ENCODE data around the gene TMEM258. TPM values are rescaled to one million over a fixed set of nuclear protein-coding genes. Genes with fewer than 3 reads are reported as not detected.

TMEM258 gene
- total RNA-seq, 1 donor from 2014 or later = 75.8 TPM

- no peak for TF ChIP-seq CTCF (IDR thresholded peaks at IDR 0.05; ENCODE audit: insufficient read depth, low read length, poor library complexity, severe bottlenecking)
- H3K4me3 ChIP-seq (ENCODE audit: low read depth, low read length) = no peak overlapping the region
- no peaks in the 10 kb centered on the region for H3K36me3 ChIP-seq (ENCODE audit: control insufficient read depth, insufficient read depth, low read length)
- H3K27me3 ChIP-seq (ENCODE audit: control insufficient read depth, insufficient read depth, low read length) = no peaks in the 10 kb centered on the region
- peak; percentile 61 for DNase-seq (ENCODE audit: low read depth)
Measured at GRCh38 chr11:61766353-61766841, 26.0 kb downstream of the TMEM258 start.

GRCh38 chr11:61765550-61766253, 26.7 kb downstream of the TMEM258 start:
- Histone ChIP-seq H3K4me3 (ENCODE audit: low read depth, low read length) (no peak overlapping the region), H3K36me3 (ENCODE audit: control insufficient read depth, insufficient read depth, low read length) (no peaks in the 10 kb centered on the region), H3K27me3 (ENCODE audit: control insufficient read depth, insufficient read depth, low read length) (no peaks in the 10 kb centered on the region)
- TF ChIP-seq CTCF (IDR thresholded peaks at IDR 0.05; ENCODE audit: insufficient read depth, low read length, poor library complexity, severe bottlenecking) = no peak
- DNase-seq (ENCODE audit: low read depth) = no peak

- no peaks in the 10 kb centered on the region for H3K27me3 ChIP-seq (ENCODE audit: control insufficient read depth, insufficient read depth, low read length)
- H3K4me3 ChIP-seq (ENCODE audit: low read depth, low read length) = no peak overlapping the region
- no peak for DNase-seq (ENCODE audit: low read depth)
- TF ChIP-seq CTCF (IDR thresholded peaks at IDR 0.05; ENCODE audit: insufficient read depth, low read length, poor library complexity, severe bottlenecking) = no peak
- H3K36me3 ChIP-seq (ENCODE audit: control insufficient read depth, insufficient read depth, low read length) = no peaks in the 10 kb centered on the region
Measured at GRCh38 chr11:61764606-61765260, 27.7 kb downstream of the TMEM258 start.

- TF ChIP-seq CTCF (IDR thresholded peaks at IDR 0.05; ENCODE audit: insufficient read depth, low read length, poor library complexity, severe bottlenecking) = no peak
- H3K27me3 ChIP-seq (ENCODE audit: control insufficient read depth, insufficient read depth, low read length) = no peaks in the 10 kb centered on the region
- DNase-seq (ENCODE audit: low read depth) = no peak
- H3K36me3 ChIP-seq (ENCODE audit: control insufficient read depth, insufficient read depth, low read length) = no peaks in the 10 kb centered on the region
- H3K4me3 ChIP-seq (ENCODE audit: low read depth, low read length) = no peak overlapping the region
Measured at GRCh38 chr11:61763930-61764605, 28.3 kb downstream of the TMEM258 start.

- H3K4me3 ChIP-seq (ENCODE audit: low read depth, low read length) = no peak overlapping the region
- no peak for TF ChIP-seq CTCF (IDR thresholded peaks at IDR 0.05; ENCODE audit: insufficient read depth, low read length, poor library complexity, severe bottlenecking)
- no peaks in the 10 kb centered on the region for H3K27me3 ChIP-seq (ENCODE audit: control insufficient read depth, insufficient read depth, low read length)
- DNase-seq (ENCODE audit: low read depth) = no peak
- H3K36me3 ChIP-seq (ENCODE audit: control insufficient read depth, insufficient read depth, low read length) = no peaks in the 10 kb centered on the region
Measured at GRCh38 chr11:61762798-61763197, 29.6 kb downstream of the TMEM258 start.

All from kidney epithelial cell (primary cell).